Fibroblast of skin of abdomen (primary cell): ENCODE results near the gene SRGAP2C.
A peak's percentile ranks its signal among the peaks of the same experiment; 100 is the strongest.
"Not testable (repeated sequence)": the region's sequence is repeated elsewhere in the genome, so short reads cannot be mapped to it uniquely, and the experiment has no call there.

Experiments
- DNase-seq: peaks from one replicate; pipeline ENCODE4 v3.0.0-alpha.2; 2013

Gene SRGAP2C

DNA sequence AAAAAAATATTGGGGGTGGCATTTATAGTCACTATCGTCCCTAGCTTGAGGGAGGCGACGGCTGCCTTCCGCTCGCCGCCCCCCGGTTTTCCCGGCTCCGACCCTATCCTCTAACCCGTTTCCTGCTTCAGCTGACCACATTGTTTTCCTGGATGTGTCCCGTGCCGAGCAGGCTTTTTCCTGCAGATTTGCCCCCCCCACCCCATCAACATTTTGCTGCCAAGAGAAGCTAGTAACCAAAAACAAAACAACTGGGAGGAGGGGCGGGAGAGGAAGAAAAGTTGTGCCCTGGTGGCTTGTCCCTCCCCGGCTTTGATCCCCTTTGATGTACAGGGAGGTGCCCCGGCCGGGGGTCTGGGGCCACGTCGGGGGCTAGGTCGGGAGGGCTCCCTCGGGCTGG lies 1.4 kb downstream of the SRGAP2C start:
- DNase-seq: not testable (repeated sequence)

DNA sequence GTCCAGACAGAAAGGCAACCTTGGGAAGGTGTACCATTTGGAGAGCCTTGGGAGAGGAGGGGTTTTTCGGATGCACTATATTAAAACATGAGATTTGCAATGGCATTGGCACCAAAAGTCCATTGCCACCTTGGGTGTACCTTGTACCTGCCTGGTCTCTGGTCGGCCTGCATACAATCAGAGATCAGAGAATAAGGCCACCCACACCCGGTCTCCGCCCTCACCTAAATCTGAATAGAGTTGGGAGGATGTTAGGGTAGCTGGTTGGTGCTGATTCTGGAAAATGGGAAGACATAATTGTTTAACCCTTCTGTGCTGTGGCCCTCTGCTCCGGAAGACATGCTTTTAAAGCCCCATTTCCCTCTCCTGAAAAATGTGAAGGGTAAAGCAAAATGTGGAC lies 3.1 kb downstream of the SRGAP2C start:
- DNase-seq: not testable (repeated sequence)

DNA sequence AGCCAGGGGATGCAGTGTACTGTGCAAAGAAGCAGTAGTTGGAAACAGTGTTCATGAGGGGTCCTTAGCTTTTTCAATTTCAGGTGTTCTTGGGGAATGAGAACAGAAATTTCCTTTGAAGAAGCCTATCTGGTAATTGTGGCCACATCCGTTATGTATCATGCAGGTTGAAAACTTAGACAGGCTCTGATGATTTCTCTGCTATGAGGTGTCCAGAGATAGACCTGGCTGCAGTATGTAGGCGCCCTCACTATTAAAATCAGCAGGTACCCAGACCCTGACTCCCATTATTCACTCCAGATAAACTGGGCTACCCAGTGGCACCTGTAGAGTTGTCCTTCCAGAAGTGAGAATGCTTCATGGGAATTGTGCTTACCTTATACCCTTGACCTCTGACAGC lies 7.7 kb downstream of the SRGAP2C start:
- DNase-seq: not testable (repeated sequence)

DNA sequence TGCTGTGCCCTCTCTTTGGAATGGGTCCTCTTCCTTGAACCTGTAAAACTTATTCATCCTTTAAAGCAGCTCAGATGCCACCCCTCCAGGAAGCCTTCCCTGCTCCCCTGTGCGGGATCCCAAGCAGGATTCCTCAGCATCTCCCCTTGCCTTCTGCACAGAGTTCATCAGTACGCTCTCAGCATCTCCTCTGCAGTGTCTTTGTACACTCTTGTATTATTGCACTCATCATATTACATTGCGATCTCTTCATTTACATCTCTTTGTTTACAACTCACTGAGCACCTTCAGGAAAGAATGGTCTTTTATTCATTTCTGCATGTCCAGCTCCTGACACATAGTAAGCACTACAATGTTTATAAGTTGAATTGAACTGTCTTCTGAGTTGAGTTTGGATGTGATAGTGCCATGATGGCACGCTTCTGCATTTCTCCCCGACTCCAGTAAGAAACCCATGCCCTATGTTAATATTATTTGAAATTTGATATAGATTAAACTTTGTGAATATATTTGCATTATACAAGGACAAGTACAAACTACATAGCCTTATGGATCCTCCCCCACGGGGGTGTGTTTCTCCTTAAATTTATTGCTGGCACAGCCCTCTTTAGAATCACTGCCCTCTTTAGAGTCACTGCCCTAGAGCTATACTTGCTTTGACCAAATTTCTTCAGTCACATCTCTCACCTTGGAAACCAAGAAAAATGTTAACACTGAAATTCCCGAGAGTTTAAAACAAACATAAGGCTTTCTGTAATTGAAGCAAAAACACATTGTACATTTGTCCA lies 12.5 kb downstream of the SRGAP2C start:
- not testable (repeated sequence) for DNase-seq

DNA sequence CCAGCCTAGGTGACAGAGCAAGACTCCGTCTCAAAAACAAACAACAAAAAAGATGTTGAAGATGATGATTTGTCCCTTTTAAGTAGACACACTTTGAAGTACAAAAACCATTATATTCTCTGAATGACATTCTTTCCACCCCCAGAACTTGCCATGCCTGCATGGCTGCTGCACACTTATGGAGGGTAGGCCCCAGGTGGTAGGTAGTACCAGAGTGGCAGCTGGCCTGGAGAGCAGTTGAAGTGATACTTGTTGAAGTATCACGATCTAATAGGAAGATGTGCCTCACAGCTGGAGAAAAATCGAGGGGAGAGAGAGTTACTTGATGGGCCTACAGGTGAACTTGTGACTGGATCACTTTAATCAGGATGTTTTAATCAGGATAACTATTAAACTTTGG lies 15.0 kb downstream of the SRGAP2C start:
- DNase-seq: not testable (repeated sequence)

DNA sequence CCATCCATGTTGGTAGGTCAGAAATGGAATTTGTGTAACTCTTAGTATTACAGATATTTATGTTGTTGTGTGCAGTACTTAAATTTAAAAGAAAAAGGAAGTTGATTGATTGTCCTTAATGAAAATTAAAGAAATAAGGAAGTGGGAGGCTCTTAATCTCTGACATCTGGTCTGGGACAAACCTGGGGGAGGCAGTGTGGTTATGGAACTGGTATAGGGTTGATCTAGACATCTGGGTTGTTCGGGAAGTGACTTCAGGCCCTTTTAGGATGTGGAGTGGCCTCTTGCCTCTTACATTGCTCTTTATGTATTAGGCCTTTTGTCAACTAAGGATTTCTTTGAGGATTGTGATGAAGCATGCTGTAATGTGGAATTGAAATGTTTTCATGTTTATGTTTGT lies 15.5 kb downstream of the SRGAP2C start:
- DNase-seq: not testable (repeated sequence)

DNA sequence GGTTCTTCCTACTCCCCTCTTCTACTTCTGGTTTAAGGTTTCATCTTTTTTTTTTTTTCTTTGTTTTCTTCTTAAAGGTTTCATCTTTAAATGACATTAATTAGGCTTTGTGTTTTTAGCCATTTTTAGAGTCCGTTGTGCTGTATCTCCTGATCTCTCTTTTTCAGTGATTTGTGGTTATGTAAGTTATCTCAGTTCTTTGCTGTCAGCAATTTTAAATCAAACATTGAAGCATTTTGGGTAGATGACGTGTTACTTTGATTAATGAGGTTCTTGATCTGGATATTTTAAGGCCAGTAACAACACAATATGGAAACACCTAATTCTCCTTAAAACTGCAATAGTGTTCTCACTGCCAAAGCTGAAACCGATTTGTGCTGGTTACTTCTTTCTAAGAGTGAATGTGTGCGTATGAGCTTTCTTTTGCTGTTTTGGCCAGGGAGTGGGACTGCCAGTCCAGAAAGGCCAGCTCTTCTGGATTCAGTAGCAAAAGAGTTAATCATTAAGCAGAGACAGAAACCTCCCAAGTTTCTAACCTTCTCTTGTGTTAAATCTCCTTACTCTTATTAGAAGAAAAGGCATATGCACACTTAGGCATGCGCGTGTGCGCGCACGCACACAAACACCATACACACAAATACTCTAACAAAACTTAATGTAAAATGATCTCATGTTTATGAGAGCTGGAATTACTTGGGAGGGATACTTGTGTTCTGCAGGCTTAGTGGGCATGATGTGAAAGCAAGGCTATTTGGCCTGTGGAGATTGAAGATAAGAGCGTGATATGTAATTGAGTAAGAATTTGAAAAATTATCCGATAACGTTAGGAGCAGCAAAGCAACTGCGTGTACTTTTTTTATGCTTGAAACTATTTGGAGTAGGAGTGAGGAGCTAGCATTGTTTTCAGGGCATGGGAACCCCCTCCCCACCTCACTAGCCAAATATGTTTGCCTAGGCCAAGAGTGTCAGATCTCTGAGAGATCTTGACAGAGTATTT lies 16.5 kb downstream of the SRGAP2C start:
- DNase-seq: peak; percentile 0

DNA sequence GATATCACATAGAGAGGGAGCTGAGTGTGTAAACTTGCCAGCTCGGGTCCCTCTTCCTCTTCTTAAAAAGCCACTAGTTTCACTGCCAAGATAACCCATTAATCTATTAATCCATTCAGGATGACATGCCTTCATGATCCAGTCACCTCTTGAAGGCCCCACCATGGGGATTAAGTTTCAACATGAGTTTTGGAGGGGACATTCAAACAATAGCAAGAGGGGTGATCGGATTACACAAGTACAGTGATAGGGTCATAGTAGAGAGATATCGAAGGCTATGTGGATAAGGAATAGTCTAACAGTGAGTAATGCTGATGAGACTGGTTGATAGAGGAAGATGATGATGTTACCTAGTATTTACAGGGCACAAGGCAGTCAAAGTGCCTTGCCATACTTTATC lies 18.2 kb downstream of the SRGAP2C start:
- DNase-seq: not testable (repeated sequence)

DNA sequence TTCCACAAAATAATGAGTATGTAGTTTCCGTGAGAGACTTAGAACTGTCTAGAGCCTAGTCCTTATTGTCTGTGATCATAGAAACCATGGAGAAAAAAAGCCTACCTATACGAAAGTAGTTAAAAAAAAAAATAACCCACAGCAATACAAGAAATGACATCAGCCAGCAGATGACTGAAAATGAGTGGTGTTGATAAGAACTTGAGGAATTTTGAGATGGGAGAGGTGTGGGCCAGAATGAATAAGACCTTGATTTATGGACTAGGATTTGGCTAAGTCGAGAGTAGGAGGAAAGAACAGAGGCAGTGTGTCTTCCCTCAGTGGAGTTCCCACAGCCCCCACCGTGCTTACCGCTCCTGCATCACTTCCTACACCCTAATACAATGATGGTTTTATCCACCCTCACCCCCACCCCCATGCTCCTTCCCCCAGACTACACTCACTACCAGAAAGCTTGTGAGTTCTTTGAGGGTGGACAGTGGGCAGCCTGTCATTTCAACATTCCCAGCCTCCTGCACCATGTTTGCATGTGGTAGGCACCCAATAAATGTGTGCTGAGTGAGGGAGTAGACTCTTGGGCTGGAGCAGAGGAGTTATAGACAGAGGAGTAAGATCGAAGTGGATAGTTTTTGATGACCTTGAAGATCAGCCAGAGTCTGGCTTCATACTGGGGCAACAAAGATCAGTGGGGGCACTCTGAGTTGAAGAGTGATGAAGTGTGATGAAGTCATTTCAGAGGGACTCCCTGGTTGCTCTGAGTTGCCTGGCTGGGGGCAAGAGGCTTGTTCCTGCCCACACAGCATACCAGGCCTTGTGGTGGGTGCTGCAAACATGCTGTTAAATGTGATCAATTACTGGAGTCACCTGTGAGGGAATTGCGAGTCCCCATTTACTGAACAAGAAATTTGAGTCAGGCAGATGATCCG lies 21.3 kb downstream of the SRGAP2C start:
- DNase-seq: peak; percentile 0

DNA sequence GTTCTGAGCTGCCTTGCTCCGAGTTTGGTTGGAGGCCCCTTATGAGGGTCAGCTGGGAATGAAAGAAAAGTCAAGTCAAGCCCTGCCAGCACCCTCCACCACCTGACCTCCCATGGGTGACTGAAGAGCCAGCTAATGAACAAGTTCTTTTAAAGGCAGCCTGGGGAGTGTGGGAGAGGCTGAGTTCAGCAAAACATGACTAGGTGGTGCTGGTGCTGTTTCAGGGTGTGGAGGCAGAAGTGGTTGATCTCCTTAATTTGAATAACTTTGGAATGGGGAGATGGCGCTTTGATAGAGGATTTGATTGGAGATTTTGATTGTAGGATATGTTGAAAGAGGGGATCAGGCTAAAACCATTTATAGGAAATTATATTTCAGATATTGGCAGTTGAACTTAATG lies 22.6 kb downstream of the SRGAP2C start:
- DNase-seq: not testable (repeated sequence)

DNA sequence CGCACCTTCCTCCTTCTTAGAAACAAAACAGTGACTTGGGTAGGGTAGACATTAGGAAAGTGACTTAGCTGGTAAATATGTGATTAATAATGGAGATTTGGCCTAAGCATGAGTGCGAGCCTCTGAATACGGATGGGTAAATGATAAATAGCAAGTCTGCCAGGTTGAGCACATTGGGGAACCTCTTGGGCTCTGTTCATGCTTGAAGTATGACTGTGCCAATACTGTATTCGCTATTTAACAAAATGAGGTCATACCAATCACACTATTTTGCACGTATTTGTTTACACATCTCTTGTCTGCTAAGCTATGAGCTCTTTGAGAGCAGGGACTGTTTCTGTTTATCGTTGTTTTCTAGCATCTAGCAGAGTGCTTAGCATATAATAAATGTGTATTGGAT lies 23.6 kb downstream of the SRGAP2C start:
- DNase-seq: not testable (repeated sequence)

DNA sequence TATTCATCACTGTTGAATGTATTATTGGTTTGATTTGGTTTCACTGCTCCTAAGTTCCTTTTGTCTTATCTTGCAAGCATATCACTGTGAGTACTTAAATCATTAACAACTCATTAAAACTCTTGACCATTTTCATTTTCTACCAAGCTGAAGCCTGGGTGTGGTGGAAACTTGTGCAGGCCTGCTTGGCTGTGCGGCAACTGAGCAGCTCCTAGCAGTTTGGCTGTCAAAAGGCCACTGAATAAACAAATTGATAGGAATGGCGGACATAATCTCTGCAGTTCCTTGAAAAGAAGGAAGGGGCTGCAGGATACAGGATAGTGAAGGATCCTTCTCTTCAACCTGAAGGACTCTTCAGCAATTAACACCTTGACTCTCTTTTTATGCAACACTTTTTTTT lies 26.0 kb downstream of the SRGAP2C start:
- DNase-seq: not testable (repeated sequence)

DNA sequence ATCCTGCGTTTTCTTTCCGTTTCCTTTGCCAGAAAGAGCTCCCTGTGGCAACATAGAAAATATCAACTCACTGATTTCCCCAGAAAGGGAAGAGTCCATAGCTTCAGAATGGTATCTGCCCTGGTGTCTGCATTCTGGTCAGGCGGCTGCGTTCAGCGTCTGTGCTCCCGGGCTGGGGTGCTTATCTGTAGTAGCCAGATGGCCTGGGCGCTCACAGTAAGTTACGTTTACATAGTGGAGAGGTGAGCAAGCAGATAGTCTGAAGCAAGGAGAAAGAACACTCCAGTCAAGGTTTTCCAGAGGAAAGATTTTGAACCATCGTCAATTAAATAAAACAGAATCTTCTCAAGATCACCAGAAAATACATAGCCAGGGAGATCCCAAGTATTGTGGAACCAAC lies 28.7 kb downstream of the SRGAP2C start:
- DNase-seq: not testable (repeated sequence)

DNA sequence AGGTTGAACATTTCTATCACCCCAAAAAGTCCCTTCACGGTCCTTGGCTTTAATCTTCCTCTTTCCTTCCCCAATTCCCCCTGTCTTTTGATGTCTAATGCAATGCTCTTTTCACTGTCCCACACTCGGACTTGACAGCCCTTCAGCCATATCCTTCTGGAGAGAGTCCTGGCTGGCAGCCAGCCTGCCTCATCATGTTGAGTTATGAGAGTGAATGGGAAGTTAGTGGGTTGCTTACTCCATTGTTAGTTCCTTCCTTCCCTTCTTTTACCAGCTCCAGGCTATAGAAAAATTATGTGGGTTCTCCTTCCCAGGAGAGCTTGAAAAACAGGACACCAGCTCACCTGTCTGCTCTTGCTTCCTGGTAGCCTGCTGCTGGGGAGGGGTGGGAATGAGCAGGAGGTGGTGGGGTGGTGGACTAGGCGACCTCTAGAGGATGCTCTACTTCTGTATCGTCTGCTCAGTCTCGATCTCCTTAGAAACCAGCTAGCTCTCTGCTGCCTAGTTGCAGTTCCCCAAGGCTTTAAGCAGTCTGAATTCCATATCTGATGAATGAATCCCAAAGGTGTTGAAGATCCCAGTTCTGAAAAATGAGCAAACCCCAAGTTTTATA lies 29.9 kb downstream of the SRGAP2C start:
- not testable (repeated sequence) for DNase-seq

DNA sequence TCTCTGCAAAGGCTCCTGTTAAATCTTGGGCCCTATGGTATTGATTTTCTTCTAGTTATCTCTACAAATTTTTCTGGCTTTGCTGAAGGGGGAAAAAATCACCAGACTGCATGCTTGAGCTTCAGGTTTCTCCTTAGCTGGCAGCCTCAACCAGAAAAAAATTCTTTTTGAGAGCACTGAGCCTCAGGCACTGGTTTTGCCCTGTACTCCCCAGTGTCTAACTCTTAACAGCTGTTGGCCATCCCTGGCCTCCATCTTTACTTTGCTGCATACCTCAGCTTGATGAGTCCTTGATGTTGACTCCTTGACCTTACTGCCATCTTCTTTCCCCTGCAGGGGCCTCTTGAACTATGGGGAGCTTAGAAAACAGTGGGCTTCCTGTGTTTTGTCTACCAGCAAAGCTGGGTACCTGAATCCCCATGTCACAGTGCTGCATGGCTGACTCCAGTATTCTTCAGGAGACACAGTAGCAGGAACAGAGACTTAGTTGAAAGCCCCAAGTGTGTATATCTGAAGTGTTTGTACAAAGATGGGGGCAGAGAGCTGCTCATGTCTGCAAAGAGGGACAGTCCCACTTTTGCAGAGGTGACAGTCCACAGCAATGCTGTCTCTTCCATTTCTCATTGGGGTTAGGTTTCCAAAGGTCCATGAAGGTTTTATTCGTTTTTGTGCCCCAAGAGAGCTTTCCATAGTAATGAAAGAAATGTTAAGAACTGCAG lies 31.1 kb downstream of the SRGAP2C start:
- not testable (repeated sequence) for DNase-seq

DNA sequence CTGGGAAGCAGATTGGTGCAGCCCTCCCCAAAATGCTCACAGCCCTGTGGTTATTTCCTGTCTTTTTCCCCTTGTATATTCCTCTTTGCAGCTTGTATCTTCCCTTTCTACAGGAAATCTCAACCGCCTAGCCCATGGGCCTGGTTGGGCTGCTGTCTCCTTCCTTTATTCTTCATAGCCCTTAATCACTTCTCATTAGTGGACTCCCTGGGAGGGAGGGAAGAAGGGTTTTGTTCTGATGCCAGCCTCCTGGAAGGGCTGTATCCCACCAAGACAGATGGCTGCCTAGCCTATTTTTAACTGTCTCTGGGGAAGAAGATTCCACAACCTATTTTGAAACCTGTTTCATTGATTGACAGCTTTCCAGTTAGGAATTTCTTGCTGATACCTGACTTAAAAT lies 31.9 kb downstream of the SRGAP2C start:
- not testable (repeated sequence) for DNase-seq

DNA sequence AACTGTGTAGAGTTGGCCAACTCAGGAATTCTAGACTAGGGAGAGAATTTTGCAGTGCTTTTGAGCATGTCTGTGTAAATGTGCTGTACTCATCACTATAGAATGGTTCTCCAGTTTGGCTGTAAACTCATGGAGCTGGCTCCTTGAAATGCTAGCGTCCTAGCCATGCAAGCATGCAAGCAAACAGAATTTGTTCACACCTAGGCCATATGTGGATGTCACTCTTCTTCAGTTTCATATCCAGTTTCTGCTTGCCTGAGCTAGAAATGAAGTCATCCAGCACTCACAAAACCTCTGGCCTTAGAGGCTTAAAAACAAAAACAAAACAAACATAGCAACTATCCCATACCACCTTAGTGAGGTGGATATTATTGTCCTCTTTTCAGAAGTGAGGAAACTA lies 37.0 kb downstream of the SRGAP2C start:
- not testable (repeated sequence) for DNase-seq

DNA sequence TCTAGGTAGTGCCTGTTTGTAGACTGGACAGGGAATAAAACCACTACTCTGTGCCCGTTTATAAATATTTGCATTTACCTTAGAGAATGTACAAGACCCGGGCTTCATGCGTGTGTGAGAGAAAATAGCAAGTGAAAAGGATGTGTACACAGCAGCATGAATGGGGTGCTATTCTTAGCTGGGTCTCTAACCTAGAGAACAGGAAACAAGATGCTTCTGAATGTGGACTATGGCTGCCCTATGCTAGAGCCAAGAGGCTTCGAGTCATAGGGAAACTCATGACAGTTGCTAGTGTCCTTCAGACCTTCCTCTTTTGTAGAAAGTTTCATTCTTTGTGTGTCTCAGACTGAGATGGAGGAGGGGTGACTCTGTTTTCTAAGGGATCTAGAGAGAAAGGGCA lies 39.9 kb downstream of the SRGAP2C start:
- not testable (repeated sequence) for DNase-seq

DNA sequence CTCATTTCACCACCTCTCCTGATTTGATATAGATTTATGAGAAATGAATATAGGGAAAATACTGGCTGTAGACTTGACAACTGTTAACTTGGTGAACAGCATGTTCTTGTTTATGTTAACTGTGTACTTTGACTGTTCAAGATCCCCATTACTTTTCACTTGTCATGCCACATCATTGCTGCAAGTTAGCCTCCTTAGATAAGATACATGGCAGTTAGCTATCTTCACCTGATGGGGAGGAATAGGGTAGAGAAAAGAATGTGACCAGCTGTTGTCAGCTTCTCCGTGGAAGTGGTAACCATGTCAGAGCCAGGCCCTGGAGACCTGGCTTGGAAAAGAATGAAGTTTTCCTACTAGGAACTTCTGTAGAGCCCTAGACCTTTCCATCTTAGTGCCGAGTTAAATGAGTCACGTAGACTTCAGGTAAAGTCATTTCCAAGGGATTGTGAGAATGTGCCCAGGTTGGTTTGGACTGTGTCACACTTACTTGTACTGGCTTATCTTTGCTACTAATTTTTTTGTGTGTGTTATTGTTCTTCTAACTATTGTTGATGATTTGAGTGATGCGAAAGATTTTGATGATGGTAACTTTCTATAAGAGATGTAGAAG lies 41.6 kb downstream of the SRGAP2C start:
- DNase-seq: not testable (repeated sequence)

DNA sequence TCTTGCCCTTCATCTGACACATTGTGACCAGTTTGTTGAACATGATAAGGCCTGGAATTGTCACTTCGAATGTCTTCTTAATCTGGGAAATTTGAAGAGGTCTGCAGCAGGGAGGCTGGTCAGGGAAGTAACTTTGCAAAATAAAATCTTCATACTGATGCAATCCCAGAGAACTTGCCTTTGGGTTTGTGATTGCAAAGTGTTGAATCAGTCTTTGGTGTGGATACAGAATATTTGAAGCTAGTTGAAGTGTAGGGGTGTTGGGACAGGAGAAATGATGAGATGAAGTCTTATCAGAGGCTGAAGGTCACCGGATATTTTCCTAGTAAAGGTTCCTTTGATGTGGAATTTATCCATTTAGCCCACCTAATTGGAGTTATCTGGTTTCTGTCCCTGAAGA lies 42.1 kb downstream of the SRGAP2C start:
- DNase-seq: not testable (repeated sequence)
